Tibial artery (tissue), 4 donors: ENCODE data around the gene SOHLH1.

Source experiments
- DNase-seq, 2 donors: peaks; one replicate each; pipeline ENCODE4 v3.0.0-alpha.2; 2019
- H3K27ac ChIP-seq, 2 donors: fragments of 200-600 bp; sonication (generic) in 1 of 2; 1 replicate in 1 of 2; 2 replicates in 1 of 2; pipeline ENCODE4 v1.5.1; 2018 to 2019; ENCODE audit warnings: mild to moderate bottlenecking in 1 of 2
- H3K27me3 ChIP-seq, 2 donors: fragments of 200-600 bp; sonication (generic) in 1 of 2; one replicate each; pipeline versions ENCODE4 v1.5.1 to v1.6.0; 2016 to 2019
- H3K36me3 ChIP-seq, 3 donors: fragments of 200-600 bp; sonication (generic) in 2 of 3; one replicate each; pipeline ENCODE4 v1.5.1; 2016 to 2019; ENCODE audit warnings: mild to moderate bottlenecking in 2 of 3
- H3K4me1 ChIP-seq, 4 donors: fragments of 200-600 bp; sonication (generic) in 2 of 4; 1 replicate in 3 of 4; 2 replicates in 1 of 4; pipeline ENCODE4 v1.5.1; 2016 to 2019
- H3K4me3 ChIP-seq, 2 donors: fragments of 200-600 bp; sonication (generic) in 1 of 2; 1 replicate in 1 of 2; 2 replicates in 1 of 2; pipeline ENCODE4 v1.5.1; 2018 to 2019; ENCODE audit warnings: mild to moderate bottlenecking in 2 of 2
- H3K9me3 ChIP-seq, 3 donors: fragments of 200-600 bp; sonication (generic) in 1 of 3; one replicate each; pipeline ENCODE4 v1.5.1; 2016 to 2019
- intact Hi-C: fragments of 100-400 bp; cut with DNase I; formaldehyde crosslinking; loops from one replicate; pipeline ENCODE4 v1.15.0; 2023; ENCODE audit warnings: low total_unique reads
- TF ChIP-seq, protein P1 (sequence below), 2 experiments: fragments of 200-600 bp in 1 of 2; fragments of 450-650 bp in 1 of 2; IDR thresholded peaks; one replicate each; pipeline ENCODE4 v1.5.1; 2017 to 2019; ENCODE audit warnings: antibody characterized with exemption in 2 of 2, mild to moderate bottlenecking in 1 of 2, moderate library complexity in 1 of 2

SOHLH1 gene

DNA sequence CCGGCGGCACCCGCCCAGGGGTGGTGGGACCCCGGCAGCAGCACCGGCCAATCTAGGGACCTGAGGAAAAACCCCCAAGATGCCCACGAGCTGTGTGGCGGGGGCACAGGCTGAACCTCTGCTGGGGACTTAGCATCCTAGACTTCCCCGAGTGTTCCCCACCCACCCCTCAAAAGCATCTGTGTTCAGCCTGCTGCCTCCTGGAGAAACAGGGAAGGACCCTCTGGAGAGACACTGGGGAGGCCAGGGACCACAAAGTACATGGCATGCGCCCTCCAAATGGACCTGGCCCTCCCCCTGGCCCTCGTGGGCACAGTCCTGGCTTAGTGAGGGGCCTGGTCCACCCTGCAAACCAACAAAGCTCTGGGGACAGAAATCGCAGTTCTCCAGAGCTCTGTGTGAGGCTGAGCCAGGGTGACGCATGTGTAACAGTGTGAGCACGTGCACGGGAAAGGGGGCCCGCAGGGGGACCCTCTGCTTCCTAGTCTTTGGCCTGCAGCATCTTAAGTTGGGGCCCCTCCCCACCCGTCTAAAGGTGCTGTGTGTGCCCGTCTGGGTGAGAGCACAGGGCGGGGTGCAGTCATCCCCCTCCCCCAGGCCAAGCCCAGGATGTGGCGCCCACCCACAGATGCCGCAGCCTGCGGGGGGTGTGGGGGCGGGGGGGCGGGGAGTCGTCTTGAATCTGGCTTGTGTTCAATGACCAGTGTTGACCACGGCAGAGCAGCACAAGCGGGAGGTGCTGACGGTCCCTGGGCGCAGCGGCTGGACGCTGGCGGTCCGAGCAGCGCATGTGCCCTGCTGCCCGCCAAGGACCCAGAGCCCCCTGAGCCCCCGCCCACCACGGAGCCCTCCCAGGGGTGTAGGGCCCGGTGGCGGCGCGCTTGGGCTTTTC lies 2.0 kb upstream of the SOHLH1 start:
- TF ChIP-seq, protein P1, sequence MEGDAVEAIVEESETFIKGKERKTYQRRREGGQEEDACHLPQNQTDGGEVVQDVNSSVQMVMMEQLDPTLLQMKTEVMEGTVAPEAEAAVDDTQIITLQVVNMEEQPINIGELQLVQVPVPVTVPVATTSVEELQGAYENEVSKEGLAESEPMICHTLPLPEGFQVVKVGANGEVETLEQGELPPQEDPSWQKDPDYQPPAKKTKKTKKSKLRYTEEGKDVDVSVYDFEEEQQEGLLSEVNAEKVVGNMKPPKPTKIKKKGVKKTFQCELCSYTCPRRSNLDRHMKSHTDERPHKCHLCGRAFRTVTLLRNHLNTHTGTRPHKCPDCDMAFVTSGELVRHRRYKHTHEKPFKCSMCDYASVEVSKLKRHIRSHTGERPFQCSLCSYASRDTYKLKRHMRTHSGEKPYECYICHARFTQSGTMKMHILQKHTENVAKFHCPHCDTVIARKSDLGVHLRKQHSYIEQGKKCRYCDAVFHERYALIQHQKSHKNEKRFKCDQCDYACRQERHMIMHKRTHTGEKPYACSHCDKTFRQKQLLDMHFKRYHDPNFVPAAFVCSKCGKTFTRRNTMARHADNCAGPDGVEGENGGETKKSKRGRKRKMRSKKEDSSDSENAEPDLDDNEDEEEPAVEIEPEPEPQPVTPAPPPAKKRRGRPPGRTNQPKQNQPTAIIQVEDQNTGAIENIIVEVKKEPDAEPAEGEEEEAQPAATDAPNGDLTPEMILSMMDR (IDR thresholded peaks at IDR 0.05) = no peak
- peaks cover 0 to 19% (median 14%) of the 10 kb centered on the region in 4 donors for H3K4me1 ChIP-seq
- no peak overlapping the region for H3K27ac ChIP-seq
- intact Hi-C loops = no loop called here
- no peaks in the 10 kb centered on the region for H3K9me3 ChIP-seq
- no peak overlapping the region for H3K4me3 ChIP-seq
- peaks cover 0 to 63% of the 10 kb centered on the region in 2 donors for H3K27me3 ChIP-seq
- no peaks in the 10 kb centered on the region for H3K36me3 ChIP-seq
- DNase-seq = no peak

DNA sequence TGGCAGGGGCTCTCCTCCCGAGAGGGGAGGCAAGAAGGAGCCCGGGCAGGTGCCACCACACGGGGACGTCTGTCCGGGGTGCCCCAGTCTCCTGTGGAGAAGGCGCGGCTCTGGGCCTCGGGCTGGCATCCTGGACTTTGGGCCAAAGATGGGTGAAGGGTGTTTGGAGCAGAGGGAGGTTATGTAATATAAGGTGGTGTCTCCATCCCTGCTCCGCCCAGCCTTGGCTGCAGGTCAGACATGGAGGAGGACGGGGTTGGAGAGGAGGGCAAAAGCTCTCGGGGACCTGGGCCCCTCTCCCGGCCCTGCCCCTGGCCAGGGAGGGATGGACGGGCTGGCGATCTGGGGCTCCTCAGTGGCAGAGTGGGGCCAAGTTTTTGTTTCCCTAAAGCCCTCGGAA lies 1.2 kb upstream of the SOHLH1 start:
- intact Hi-C loops = no loop called here

DNA sequence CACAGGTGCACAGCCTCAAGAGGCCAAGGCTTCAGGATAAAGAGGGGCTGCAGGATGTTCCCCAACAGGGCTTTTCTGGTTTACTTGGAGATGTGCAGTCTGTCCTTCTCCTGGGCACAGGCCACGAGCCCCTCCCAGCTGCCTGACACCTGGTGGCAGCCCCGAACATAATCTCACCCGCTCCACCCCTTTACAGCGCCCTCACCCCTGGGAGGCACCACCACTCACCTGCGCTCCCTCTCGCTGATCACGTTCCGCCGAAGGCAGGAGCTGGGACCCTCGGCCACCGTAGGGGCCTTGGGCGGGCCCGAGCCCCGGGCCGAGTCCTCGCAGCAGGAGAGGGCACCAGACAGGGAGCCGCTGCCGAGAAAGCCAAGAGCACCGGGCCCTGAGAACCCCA lies 514 bp downstream of the SOHLH1 start:
- Histone ChIP-seq H3K4me1 (peaks cover 0 to 16% (median 12%) of the 10 kb centered on the region in 4 donors), H3K4me3 (no peak overlapping the region), H3K36me3 (no peaks in the 10 kb centered on the region), H3K27ac (no peak overlapping the region), H3K9me3 (no peaks in the 10 kb centered on the region), H3K27me3 (peaks cover 0 to 51% of the 10 kb centered on the region in 2 donors)
- TF ChIP-seq, protein P1 (IDR thresholded peaks at IDR 0.05) = no peak
- no peak for DNase-seq
- intact Hi-C loops = no loop called here

More for the DNA sequence above, 1.2 kb upstream of the SOHLH1 start:
- TF ChIP-seq, protein P1 (IDR thresholded peaks at IDR 0.05) = no peak
- Histone ChIP-seq H3K9me3 (no peaks in the 10 kb centered on the region), H3K27me3 (peaks cover 0 to 58% of the 10 kb centered on the region in 2 donors), H3K4me3 (no peak overlapping the region), H3K36me3 (no peaks in the 10 kb centered on the region), H3K4me1 (peaks cover 0 to 19% (median 14%) of the 10 kb centered on the region in 4 donors), H3K27ac (no peak overlapping the region)
- no peak for DNase-seq

DNA sequence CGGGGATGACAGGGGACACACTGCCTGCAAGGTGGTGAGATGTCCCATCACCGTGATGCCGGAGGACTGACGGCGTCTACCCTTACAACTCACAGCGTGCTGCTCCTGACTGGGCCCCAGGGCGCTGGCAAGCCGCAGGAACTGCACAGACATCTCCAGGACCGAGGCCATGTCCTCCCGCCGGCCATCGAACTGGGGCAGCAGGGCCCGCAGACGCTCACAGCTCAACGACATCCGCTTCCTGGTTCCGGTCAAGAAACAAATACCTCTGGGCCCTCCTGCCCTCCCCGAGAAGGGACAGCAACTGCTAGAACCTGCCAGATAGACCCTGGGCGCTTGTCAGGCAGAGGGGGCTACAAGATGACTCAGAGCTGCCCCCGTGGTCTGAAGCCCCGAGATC lies 1.0 kb downstream of the SOHLH1 start:
- H3K9me3 ChIP-seq = no peaks in the 10 kb centered on the region
- peaks cover 0 to 50% of the 10 kb centered on the region in 2 donors for H3K27me3 ChIP-seq
- H3K36me3 ChIP-seq = no peaks in the 10 kb centered on the region
- TF ChIP-seq, protein P1 (IDR thresholded peaks at IDR 0.05) = no peak
- DNase-seq = no peak
- intact Hi-C loops = no loop called here
- peaks cover 0 to 16% (median 12%) of the 10 kb centered on the region in 4 donors for H3K4me1 ChIP-seq
- H3K4me3 ChIP-seq = no peak overlapping the region
- H3K27ac ChIP-seq = no peak overlapping the region

DNA sequence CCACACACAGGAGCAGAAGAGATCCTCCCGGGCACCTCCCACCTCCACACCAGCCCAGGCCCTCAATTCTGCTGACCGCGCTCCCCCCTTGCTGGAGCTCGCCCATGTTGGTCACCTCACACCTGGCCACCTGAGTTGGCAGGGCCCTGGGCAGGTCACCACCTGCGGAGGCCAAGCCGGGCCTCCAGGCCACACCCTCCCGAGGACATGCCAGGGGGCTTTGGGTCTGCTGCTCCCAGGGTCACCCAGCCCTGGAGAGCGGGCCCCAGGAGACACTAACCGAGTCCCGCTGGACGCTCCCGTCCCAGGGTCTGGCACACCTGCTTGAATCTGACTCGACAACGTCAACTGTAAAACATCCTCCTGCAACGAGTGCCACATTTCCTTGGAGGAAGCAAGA lies 2.1 kb downstream of the SOHLH1 start:
- Histone ChIP-seq H3K36me3 (no peaks in the 10 kb centered on the region), H3K27me3 (peaks cover 0 to 50% of the 10 kb centered on the region in 2 donors), H3K4me3 (no peak overlapping the region), H3K27ac (no peak overlapping the region), H3K9me3 (no peaks in the 10 kb centered on the region), H3K4me1 (peaks cover 0 to 8% (median 7%) of the 10 kb centered on the region in 4 donors)
- TF ChIP-seq, protein P1 (IDR thresholded peaks at IDR 0.05) = no peak
- intact Hi-C loops = no loop called here
- DNase-seq = no peak
